Measurements from ENCODE around the gene APOL5. TPM values are rescaled to one million over a fixed set of nuclear protein-coding genes. Genes with fewer than 3 reads are reported as not detected.
"Not testable (repeated sequence)": the region's sequence is repeated elsewhere in the genome, so short reads cannot be mapped to it uniquely, and the experiment has no call there.

The APOL5 gene
- not detected for total RNA-seq
- polyA plus RNA-seq: not detected
- total RNA-seq: not detected

GRCh38 chr22:35717572-35717971 is at the start of gene APOL5:
APOL5 (plus strand) TSS chr22:35717872; CDS start chr22:35717872, 0 bp downstream.
- Histone ChIP-seq H3K27me3 (ENCODE audit: control insufficient read depth in 2 of 2, insufficient read depth in 2 of 2, low read length in 2 of 2) (no peaks in the 10 kb centered on the region), H3K4me1 (ENCODE audit: control insufficient read depth in 2 of 2, insufficient read depth in 2 of 2, low read length in 2 of 2) (no peaks in the 10 kb centered on the region), H3K36me3 (ENCODE audit: control insufficient read depth in 2 of 3, insufficient read depth in 3 of 3, low read length in 3 of 3) (no peaks in the 10 kb centered on the region), H3K27ac (ENCODE audit: low read depth, low read length) (no peak within 1 kb of the TSS), H3K4me3 (ENCODE audit: low read length) (no peak within 1 kb of the TSS), H3K9me3 (ENCODE audit: control insufficient read depth in 2 of 3, low read length in 3 of 3) (peaks cover 0 to 6% (median 0%) of the 10 kb centered on the region in 3 experiments)
- DNase-seq: no peak
- intact Hi-C loops (cut with micrococcal nuclease): no loop called here
- peaks cover 0 to 13% (median 7%) of the 10 kb centered on the region in 11 donors for H3K9me3 Mint-ChIP-seq
- CTCF ChIA-PET: no interaction called here
- no peak within 1 kb of the TSS for H3K4me3 Mint-ChIP-seq
- peaks cover 0 to 12% (median 6%) of the 10 kb centered on the region in 5 donors for H3K36me3 Mint-ChIP-seq
- H3K4me1 Mint-ChIP-seq: no peaks in the 10 kb centered on the region
- ATAC-seq: no peak
- no peak within 1 kb of the TSS for H3K27ac Mint-ChIP-seq
- H3K27me3 Mint-ChIP-seq: peaks cover 0 to 19% (median 11%) of the 10 kb centered on the region in 5 donors
- POLR2A ChIA-PET: interaction anchor here (0.6 to 0.7 kb wide), 2 partner anchors 27 to 68 kb away, joined by 4 read pairs; no protein-coding TSS in a partner anchor

- Mint-ChIP-seq H3K4me1 (peaks cover 0 to 3% (median 0%) of the 10 kb centered on the region in 7 donors), H3K36me3 (peaks cover 7 to 27% (median 21%) of the 10 kb centered on the region in 5 donors), H3K9me3 (peaks cover 0 to 53% (median 9%) of the 10 kb centered on the region in 11 donors), H3K4me3 (no peak overlapping the region), H3K27me3 (no peaks in the 10 kb centered on the region), H3K27ac (no peak overlapping the region)
- ChIA-PET CTCF (no interaction called here), POLR2A (no interaction called here)
- no peak overlapping the region for H3K27ac ChIP-seq (ENCODE audit: low read depth, low read length)
- no peak for DNase-seq
- peaks cover 0 to 3% (median 0%) of the 10 kb centered on the region in 3 experiments for H3K9me3 ChIP-seq (ENCODE audit: control insufficient read depth in 2 of 3, low read length in 3 of 3)
- H3K4me3 ChIP-seq (ENCODE audit: low read length): no peak overlapping the region
- no peaks in the 10 kb centered on the region for H3K36me3 ChIP-seq (ENCODE audit: control insufficient read depth in 2 of 3, insufficient read depth in 3 of 3, low read length in 3 of 3)
- H3K4me1 ChIP-seq (ENCODE audit: control insufficient read depth in 2 of 2, insufficient read depth in 2 of 2, low read length in 2 of 2): no peaks in the 10 kb centered on the region
- ATAC-seq: no peak
- H3K27me3 ChIP-seq (ENCODE audit: control insufficient read depth in 2 of 2, insufficient read depth in 2 of 2, low read length in 2 of 2): no peaks in the 10 kb centered on the region
- intact Hi-C loops (cut with micrococcal nuclease): no loop called here
These were observed 43.3 kb upstream of the APOL5 start for GRCh38 chr22:35674335-35674734.

- Mint-ChIP-seq H3K9me3 (peaks cover 0 to 48% (median 9%) of the 10 kb centered on the region in 11 donors), H3K36me3 (peaks cover 4 to 30% (median 16%) of the 10 kb centered on the region in 5 donors), H3K27ac (peak overlapping the region in 1 of 9 donors; percentile 5)
- DNase-seq; H3K4me3 ChIP-seq (ENCODE audit: low read length); H3K4me1 Mint-ChIP-seq; H3K27me3 Mint-ChIP-seq; H3K36me3 ChIP-seq (ENCODE audit: control insufficient read depth in 2 of 3, insufficient read depth in 3 of 3, low read length in 3 of 3); H3K27ac ChIP-seq (ENCODE audit: low read depth, low read length); CTCF ChIA-PET; intact Hi-C loops (cut with micrococcal nuclease); H3K9me3 ChIP-seq (ENCODE audit: control insufficient read depth in 2 of 3, low read length in 3 of 3); H3K4me3 Mint-ChIP-seq; POLR2A ChIA-PET; H3K4me1 ChIP-seq (ENCODE audit: control insufficient read depth in 2 of 2, insufficient read depth in 2 of 2, low read length in 2 of 2); H3K27me3 ChIP-seq (ENCODE audit: control insufficient read depth in 2 of 2, insufficient read depth in 2 of 2, low read length in 2 of 2); ATAC-seq: not testable (repeated sequence)
These were observed 41.6 kb upstream of the APOL5 start for GRCh38 chr22:35676065-35676464.

GRCh38 chr22:35677460-35678187 is 40.0 kb upstream of the APOL5 start:
- Mint-ChIP-seq H3K27me3 (no peaks in the 10 kb centered on the region), H3K9me3 (peaks cover 0 to 43% (median 9%) of the 10 kb centered on the region in 11 donors), H3K27ac (no peak overlapping the region), H3K36me3 (peaks cover 8 to 31% (median 14%) of the 10 kb centered on the region in 5 donors), H3K4me3 (no peak overlapping the region), H3K4me1 (peaks cover 0 to 9% (median 0%) of the 10 kb centered on the region in 7 donors)
- ChIA-PET CTCF (no interaction called here), POLR2A (no interaction called here)
- no peaks in the 10 kb centered on the region for H3K27me3 ChIP-seq (ENCODE audit: control insufficient read depth in 2 of 2, insufficient read depth in 2 of 2, low read length in 2 of 2)
- no peak overlapping the region for H3K27ac ChIP-seq (ENCODE audit: low read depth, low read length)
- no peaks in the 10 kb centered on the region for H3K4me1 ChIP-seq (ENCODE audit: control insufficient read depth in 2 of 2, insufficient read depth in 2 of 2, low read length in 2 of 2)
- no peaks in the 10 kb centered on the region for H3K36me3 ChIP-seq (ENCODE audit: control insufficient read depth in 2 of 3, insufficient read depth in 3 of 3, low read length in 3 of 3)
- H3K9me3 ChIP-seq (ENCODE audit: control insufficient read depth in 2 of 3, low read length in 3 of 3): peaks cover 0 to 3% (median 0%) of the 10 kb centered on the region in 3 experiments
- DNase-seq: no peak
- no peak for ATAC-seq
- intact Hi-C loops (cut with micrococcal nuclease): no loop called here
- no peak overlapping the region for H3K4me3 ChIP-seq (ENCODE audit: low read length)

- H3K36me3 ChIP-seq (ENCODE audit: control insufficient read depth in 2 of 3, insufficient read depth in 3 of 3, low read length in 3 of 3): no peaks in the 10 kb centered on the region
- ChIA-PET POLR2A (no interaction called here), CTCF (no interaction called here)
- DNase-seq: no peak
- H3K36me3 Mint-ChIP-seq: peaks cover 8 to 28% (median 18%) of the 10 kb centered on the region in 5 donors
- H3K4me3 Mint-ChIP-seq: no peak overlapping the region
- H3K27ac Mint-ChIP-seq: no peak overlapping the region
- H3K27me3 ChIP-seq (ENCODE audit: control insufficient read depth in 2 of 2, insufficient read depth in 2 of 2, low read length in 2 of 2): no peaks in the 10 kb centered on the region
- no peak overlapping the region for H3K4me3 ChIP-seq (ENCODE audit: low read length)
- peaks cover 0 to 37% (median 8%) of the 10 kb centered on the region in 11 donors for H3K9me3 Mint-ChIP-seq
- peaks cover 0 to 9% (median 5%) of the 10 kb centered on the region in 7 donors for H3K4me1 Mint-ChIP-seq
- H3K27me3 Mint-ChIP-seq: peaks cover 0 to 7% (median 0%) of the 10 kb centered on the region in 5 donors
- H3K9me3 ChIP-seq (ENCODE audit: control insufficient read depth in 2 of 3, low read length in 3 of 3): peaks cover 0 to 3% (median 0%) of the 10 kb centered on the region in 3 experiments
- intact Hi-C loops (cut with micrococcal nuclease): no loop called here
- H3K27ac ChIP-seq (ENCODE audit: low read depth, low read length): no peak overlapping the region
- H3K4me1 ChIP-seq (ENCODE audit: control insufficient read depth in 2 of 2, insufficient read depth in 2 of 2, low read length in 2 of 2): no peaks in the 10 kb centered on the region
- no peak for ATAC-seq
These were observed 38.8 kb upstream of the APOL5 start for GRCh38 chr22:35678836-35679235.

- H3K27me3 Mint-ChIP-seq; CTCF ChIA-PET; H3K36me3 ChIP-seq (ENCODE audit: control insufficient read depth in 2 of 3, insufficient read depth in 3 of 3, low read length in 3 of 3); H3K27ac ChIP-seq (ENCODE audit: low read depth, low read length); H3K9me3 ChIP-seq (ENCODE audit: control insufficient read depth in 2 of 3, low read length in 3 of 3); H3K4me1 ChIP-seq (ENCODE audit: control insufficient read depth in 2 of 2, insufficient read depth in 2 of 2, low read length in 2 of 2); H3K4me3 Mint-ChIP-seq; intact Hi-C loops (cut with micrococcal nuclease); POLR2A ChIA-PET; H3K27ac Mint-ChIP-seq; H3K27me3 ChIP-seq (ENCODE audit: control insufficient read depth in 2 of 2, insufficient read depth in 2 of 2, low read length in 2 of 2); H3K4me3 ChIP-seq (ENCODE audit: low read length): not testable (repeated sequence)
- peaks cover 5 to 28% (median 18%) of the 10 kb centered on the region in 5 donors for H3K36me3 Mint-ChIP-seq
- DNase-seq (peak in 1 of 9 donors; percentile 50), ATAC-seq (peak; percentile 20)
- H3K4me1 Mint-ChIP-seq: peaks cover 0 to 10% (median 5%) of the 10 kb centered on the region in 7 donors
- H3K9me3 Mint-ChIP-seq: peaks cover 0 to 32% (median 9%) of the 10 kb centered on the region in 11 donors
These were observed 38.2 kb upstream of the APOL5 start for GRCh38 chr22:35679492-35679891.

Data from naive thymus-derived CD4-positive, alpha-beta T cell (primary cell).